OCI-LY1 (cell line): ENCODE results near the gene ADAM22.

Experiments used
- H2AFZ ChIP-seq: fragments of 200-600 bp; sonication (generic), shearing (Covaris generic); 2 replicates; pipeline ENCODE4 v1.6.0; 2014; ENCODE audit warnings: antibody characterized with exemption, mild to moderate bottlenecking, low read length
- H3F3A ChIP-seq: fragments of 200-600 bp; sonication (generic), shearing (Covaris generic); 2 replicates; pipeline ENCODE4 v1.6.0; 2014; ENCODE audit warnings: mild to moderate bottlenecking, antibody characterized with exemption, low read length, moderate library complexity; ENCODE audit not compliant: insufficient read depth
- H3K27ac ChIP-seq: fragments of 200-600 bp; sonication (generic); 2 replicates; pipeline ENCODE4 v1.5.1; 2014; ENCODE audit warnings: low read length, mixed run types, mild to moderate bottlenecking, low read depth; ENCODE audit not compliant: poor library complexity, severe bottlenecking
- H3K27me3 ChIP-seq: fragments of 200-600 bp; sonication (generic); 2 replicates; pipeline ENCODE4 v1.6.0; 2014; ENCODE audit warnings: antibody characterized with exemption, mild to moderate bottlenecking, low read length, moderate library complexity; ENCODE audit not compliant: insufficient read depth
- H3K36me3 ChIP-seq: fragments of 200-600 bp; sonication (generic); 2 replicates; pipeline ENCODE4 v1.6.1; 2014; ENCODE audit warnings: mild to moderate bottlenecking, antibody characterized with exemption, low read length, moderate library complexity, mixed read lengths; ENCODE audit not compliant: insufficient read depth
- H3K4me1 ChIP-seq: fragments of 200-600 bp; sonication (generic); 2 replicates; pipeline ENCODE4 v1.5.1; 2014; ENCODE audit warnings: mild to moderate bottlenecking, low read length, moderate library complexity; ENCODE audit not compliant: insufficient read depth, severe bottlenecking
- H3K4me2 ChIP-seq: fragments of 200-600 bp; sonication (generic), shearing (Covaris generic); 2 replicates; pipeline ENCODE4 v1.6.1; 2014; ENCODE audit warnings: low read length
- H3K4me3 ChIP-seq: fragments of 200-600 bp; sonication (generic); 2 replicates; pipeline ENCODE4 v1.5.1; 2014; ENCODE audit warnings: low read length, low read depth, mild to moderate bottlenecking, mixed read lengths; ENCODE audit not compliant: poor library complexity, severe bottlenecking
- H3K79me2 ChIP-seq: fragments of 200-600 bp; shearing (Covaris generic); 2 replicates; pipeline ENCODE4 v1.6.1; 2016; ENCODE audit warnings: mixed run types, low read length, mixed read lengths; ENCODE audit not compliant: insufficient read depth
- H3K9ac ChIP-seq: fragments of 200-600 bp; sonication (generic), shearing (Covaris generic); 2 replicates; pipeline ENCODE4 v1.6.1; 2014; ENCODE audit warnings: mild to moderate bottlenecking, low read length, mixed read lengths
- H3K9me2 ChIP-seq: fragments of 200-600 bp; sonication (generic), shearing (Covaris generic); 2 replicates; pipeline ENCODE4 v1.6.1; 2014; ENCODE audit warnings: low read depth, mild to moderate bottlenecking, low read length, mixed read lengths
- H3K9me3 ChIP-seq: fragments of 200-600 bp; shearing (Covaris generic); 2 replicates; pipeline ENCODE4 v1.6.1; 2014; ENCODE audit warnings: low read length, mixed read lengths
- H4K20me1 ChIP-seq: fragments of 200-600 bp; sonication (generic), shearing (Covaris generic); 2 replicates; pipeline ENCODE4 v1.6.0; 2016; ENCODE audit warnings: mild to moderate bottlenecking, low read length; ENCODE audit not compliant: insufficient read depth
- EZH2 ChIP-seq: fragments of 200-600 bp; sonication (generic), shearing (Covaris generic); IDR thresholded peaks from 2 replicates; pipeline ENCODE4 v1.8.0; 2017; ENCODE audit warnings: borderline replicate concordance, mixed run types, mild to moderate bottlenecking, antibody characterized with exemption, low read length, moderate library complexity, mixed read lengths
- TF ChIP-seq, protein P1 (sequence below): fragments of 200-600 bp; sonication (generic), shearing (Covaris generic); IDR thresholded peaks from 2 replicates; pipeline ENCODE4 v1.5.1; 2017; ENCODE audit warnings: mild to moderate bottlenecking, antibody characterized with exemption, low read length, moderate library complexity, mixed read lengths

ADAM22 gene

DNA sequence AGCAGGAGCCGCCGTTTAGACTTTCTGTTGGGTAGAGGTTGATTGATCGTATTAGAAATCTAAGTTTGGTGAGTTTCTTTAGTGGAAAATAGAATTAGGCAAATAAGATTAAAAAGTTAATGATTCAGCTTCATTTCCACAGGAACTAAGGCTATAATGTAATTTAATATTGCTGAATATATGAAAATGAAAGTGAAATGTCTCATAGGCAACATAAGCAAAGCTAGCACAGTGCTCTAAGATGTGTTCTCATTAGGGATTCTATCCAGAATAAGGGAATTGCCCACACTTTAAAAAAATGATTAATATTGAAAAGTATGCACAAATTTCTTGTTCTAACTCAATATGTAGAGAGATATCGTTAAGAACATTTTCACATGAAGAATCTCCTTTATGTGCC, 238.8 kb downstream of the ADAM22 start:
- Histone ChIP-seq H3K4me2 (no peak overlapping the region), H3K9me2 (no peaks in the 10 kb centered on the region), H3K36me3 (no peaks in the 10 kb centered on the region), H2AFZ (no peak overlapping the region), H3K4me1 (no peaks in the 10 kb centered on the region), H3K27me3 (no peaks in the 10 kb centered on the region), H3F3A (no peaks in the 10 kb centered on the region), H4K20me1 (no peaks in the 10 kb centered on the region), H3K27ac (no peak overlapping the region), H3K9me3 (no peaks in the 10 kb centered on the region), H3K4me3 (no peak overlapping the region), H3K79me2 (no peaks in the 10 kb centered on the region), H3K9ac (no peak overlapping the region)
- TF ChIP-seq, protein P1, sequence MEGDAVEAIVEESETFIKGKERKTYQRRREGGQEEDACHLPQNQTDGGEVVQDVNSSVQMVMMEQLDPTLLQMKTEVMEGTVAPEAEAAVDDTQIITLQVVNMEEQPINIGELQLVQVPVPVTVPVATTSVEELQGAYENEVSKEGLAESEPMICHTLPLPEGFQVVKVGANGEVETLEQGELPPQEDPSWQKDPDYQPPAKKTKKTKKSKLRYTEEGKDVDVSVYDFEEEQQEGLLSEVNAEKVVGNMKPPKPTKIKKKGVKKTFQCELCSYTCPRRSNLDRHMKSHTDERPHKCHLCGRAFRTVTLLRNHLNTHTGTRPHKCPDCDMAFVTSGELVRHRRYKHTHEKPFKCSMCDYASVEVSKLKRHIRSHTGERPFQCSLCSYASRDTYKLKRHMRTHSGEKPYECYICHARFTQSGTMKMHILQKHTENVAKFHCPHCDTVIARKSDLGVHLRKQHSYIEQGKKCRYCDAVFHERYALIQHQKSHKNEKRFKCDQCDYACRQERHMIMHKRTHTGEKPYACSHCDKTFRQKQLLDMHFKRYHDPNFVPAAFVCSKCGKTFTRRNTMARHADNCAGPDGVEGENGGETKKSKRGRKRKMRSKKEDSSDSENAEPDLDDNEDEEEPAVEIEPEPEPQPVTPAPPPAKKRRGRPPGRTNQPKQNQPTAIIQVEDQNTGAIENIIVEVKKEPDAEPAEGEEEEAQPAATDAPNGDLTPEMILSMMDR, result no peak
- TF ChIP-seq EZH2, result no peak

- TF ChIP-seq, protein P1, result no peak
- TF ChIP-seq EZH2, result no peak
- Histone ChIP-seq H2AFZ (no peak overlapping the region), H3K9ac (no peak overlapping the region), H4K20me1 (no peaks in the 10 kb centered on the region), H3K9me2 (no peaks in the 10 kb centered on the region), H3K27me3 (no peaks in the 10 kb centered on the region), H3K4me3 (no peak overlapping the region), H3K4me1 (no peaks in the 10 kb centered on the region), H3K27ac (no peak overlapping the region), H3K4me2 (no peak overlapping the region), H3K9me3 (no peaks in the 10 kb centered on the region), H3K79me2 (no peaks in the 10 kb centered on the region), H3K36me3 (no peaks in the 10 kb centered on the region), H3F3A (no peaks in the 10 kb centered on the region)
These were observed 242.1 kb downstream of the ADAM22 start for GRCh38 chr7:88176190-88176589.

GRCh38 chr7:88183051-88183450, 249.0 kb downstream of the ADAM22 start:
- no peaks in the 10 kb centered on the region for H3K79me2 ChIP-seq
- no peak overlapping the region for H3K4me3 ChIP-seq
- no peak overlapping the region for H2AFZ ChIP-seq
- H3K36me3 ChIP-seq, result no peaks in the 10 kb centered on the region
- H3K27ac ChIP-seq, result no peak overlapping the region
- H4K20me1 ChIP-seq, result no peaks in the 10 kb centered on the region
- no peaks in the 10 kb centered on the region for H3K9me2 ChIP-seq
- H3K9ac ChIP-seq, result no peak overlapping the region
- H3F3A ChIP-seq, result no peaks in the 10 kb centered on the region
- no peaks in the 10 kb centered on the region for H3K27me3 ChIP-seq
- H3K9me3 ChIP-seq, result no peaks in the 10 kb centered on the region
- peaks cover 8% of the 10 kb centered on the region for H3K4me1 ChIP-seq
- no peak overlapping the region for H3K4me2 ChIP-seq
- TF ChIP-seq, protein P1, result no peak
- no peak for TF ChIP-seq EZH2
